HAP-1 (cell line): Measurements from ENCODE around the gene TMEM108.

Experiments used
- DNase-seq, 2 experiments: peaks; one replicate each; pipeline ENCODE4 v3.0.0-alpha.2; 2016 to 2020; ENCODE audit warnings: low spot score in 2 of 2
- H3K27me3 ChIP-seq: fragments of 250-450 bp; sonication (Bioruptor Pico); 2 replicates; pipeline ENCODE4 v1.5.1; 2020; ENCODE audit warnings: low read depth, mild to moderate bottlenecking, moderate library complexity
- H3K36me3 ChIP-seq: fragments of 250-450 bp; sonication (Bioruptor Pico); replicated peaks from 2 replicates; pipeline ENCODE4 v1.5.1; 2020; ENCODE audit warnings: mild to moderate bottlenecking
- H3K4me1 ChIP-seq: fragments of 250-450 bp; sonication (Bioruptor Pico); 2 replicates; pipeline ENCODE4 v1.5.1; 2020; ENCODE audit warnings: mild to moderate bottlenecking
- H3K4me3 ChIP-seq: fragments of 250-450 bp; sonication (Bioruptor Pico); 2 replicates; pipeline ENCODE4 v1.5.1; 2020; ENCODE audit warnings: mild to moderate bottlenecking, moderate library complexity
- H3K9me3 ChIP-seq: fragments of 250-450 bp; sonication (Bioruptor Pico); 2 replicates; pipeline ENCODE4 v1.5.1; 2020; ENCODE audit warnings: mild to moderate bottlenecking, moderate library complexity
- in situ Hi-C: fragments of 300-500 bp; cut with MboI; formaldehyde crosslinking; loops from 3 replicates; pipeline ENCODE4 v1.14.3; 2020; ENCODE audit warnings: low sequenced_read_pairs, inconsistent platforms, mixed read lengths

Gene TMEM108

DNA sequence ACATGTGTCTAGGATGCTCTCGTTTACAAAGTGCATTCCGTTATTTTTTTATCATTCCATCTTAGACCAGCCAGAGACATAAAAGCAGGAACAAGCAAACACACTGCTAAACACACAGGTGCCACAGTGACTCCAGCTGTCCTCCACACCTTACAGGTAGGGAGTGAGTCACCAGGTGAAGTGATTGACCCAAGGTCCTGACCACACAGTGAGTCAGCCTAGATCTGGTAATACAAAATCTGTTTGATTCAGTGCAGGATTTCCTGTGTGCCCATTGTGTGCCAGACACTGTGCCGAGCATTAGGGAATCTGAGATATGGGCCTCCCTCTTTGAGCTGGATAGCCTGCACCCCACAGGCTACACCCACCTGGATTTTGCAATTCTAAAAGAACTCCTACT, 345.0 kb downstream of the TMEM108 start:
- Histone ChIP-seq H3K9me3 (no peaks in the 10 kb centered on the region), H3K36me3 (no peaks in the 10 kb centered on the region), H3K4me1 (no peaks in the 10 kb centered on the region), H3K27me3 (0 out of 2 replicates have a peak, but pooled peaks cover 2% of the 10 kb centered on the region), H3K4me3 (no peak overlapping the region)
- DNase-seq: no peak
- in situ Hi-C loops: loop anchor here (5.0 kb wide), 2 partner anchors 341 to 656 kb away; no protein-coding TSS in a partner anchor

DNA sequence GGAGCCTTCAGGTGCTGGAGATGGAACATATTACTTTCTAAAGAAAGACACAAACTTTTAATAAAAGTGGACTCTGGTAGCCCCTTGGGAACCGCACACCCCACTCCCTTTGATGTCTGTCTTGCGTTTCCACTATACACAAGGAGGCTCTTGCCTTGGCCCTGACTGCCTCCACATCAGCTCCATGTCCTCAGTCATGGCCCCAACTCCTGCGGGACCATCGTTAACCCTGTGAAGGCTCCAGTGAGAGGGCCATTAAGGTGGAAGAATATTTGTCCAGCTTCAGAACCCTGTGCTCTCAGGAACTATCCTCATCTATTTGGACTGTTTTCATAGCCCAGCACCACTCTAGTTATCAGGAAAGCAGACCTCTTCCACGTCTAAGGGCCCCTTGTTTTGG, 345.6 kb downstream of the TMEM108 start:
- H3K4me3 ChIP-seq: no peak overlapping the region
- H3K4me1 ChIP-seq: no peaks in the 10 kb centered on the region
- H3K27me3 ChIP-seq: 0 out of 2 replicates have a peak, but pooled peaks cover 2% of the 10 kb centered on the region
- in situ Hi-C loops: loop anchor here (5.0 kb wide), 2 partner anchors 341 to 656 kb away; no protein-coding TSS in a partner anchor
- H3K9me3 ChIP-seq: no peaks in the 10 kb centered on the region
- no peak for DNase-seq
- no peaks in the 10 kb centered on the region for H3K36me3 ChIP-seq

GRCh38 chr3:133384331-133385027, 346.3 kb downstream of the TMEM108 start:
- no peaks in the 10 kb centered on the region for H3K36me3 ChIP-seq
- no peak overlapping the region for H3K4me3 ChIP-seq
- in situ Hi-C loops: loop anchor here (5.0 kb wide), 2 partner anchors 342 to 657 kb away; no protein-coding TSS in a partner anchor
- 0 out of 2 replicates have a peak, but pooled peaks cover 2% of the 10 kb centered on the region for H3K27me3 ChIP-seq
- no peaks in the 10 kb centered on the region for H3K4me1 ChIP-seq
- DNase-seq: peak; percentile 55 to 80
- no peaks in the 10 kb centered on the region for H3K9me3 ChIP-seq

GRCh38 chr3:133386876-133387275, 348.7 kb downstream of the TMEM108 start:
- Histone ChIP-seq H3K27me3 (0 out of 2 replicates have a peak, but pooled peaks cover 2% of the 10 kb centered on the region), H3K4me3 (no peak overlapping the region), H3K4me1 (no peaks in the 10 kb centered on the region), H3K9me3 (no peaks in the 10 kb centered on the region), H3K36me3 (no peaks in the 10 kb centered on the region)
- in situ Hi-C loops: no loop called here
- DNase-seq: no peak

DNA sequence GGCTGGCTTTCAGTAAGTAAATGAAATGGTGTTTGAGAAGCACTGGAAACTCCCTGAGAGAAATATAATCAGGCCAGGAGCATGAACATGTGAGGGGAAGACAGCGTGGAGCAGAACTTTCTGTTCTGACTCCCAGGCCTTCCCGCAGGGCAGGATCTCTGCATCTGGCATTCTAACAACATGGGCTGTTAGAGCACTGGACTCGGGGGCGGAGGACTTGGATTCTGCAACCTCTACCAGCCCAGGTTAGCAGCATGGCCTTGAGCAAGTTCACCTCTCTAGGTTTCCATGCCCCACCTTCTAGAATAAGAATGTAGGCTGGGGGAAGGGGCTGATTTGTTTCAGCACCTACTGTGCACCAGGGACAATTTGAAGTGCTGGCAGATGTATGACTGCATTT, 349.1 kb downstream of the TMEM108 start:
- no peaks in the 10 kb centered on the region for H3K9me3 ChIP-seq
- in situ Hi-C loops: no loop called here
- H3K4me3 ChIP-seq: no peak overlapping the region
- no peak for DNase-seq
- 0 out of 2 replicates have a peak, but pooled peaks cover 2% of the 10 kb centered on the region for H3K27me3 ChIP-seq
- no peaks in the 10 kb centered on the region for H3K36me3 ChIP-seq
- H3K4me1 ChIP-seq: no peaks in the 10 kb centered on the region

DNA sequence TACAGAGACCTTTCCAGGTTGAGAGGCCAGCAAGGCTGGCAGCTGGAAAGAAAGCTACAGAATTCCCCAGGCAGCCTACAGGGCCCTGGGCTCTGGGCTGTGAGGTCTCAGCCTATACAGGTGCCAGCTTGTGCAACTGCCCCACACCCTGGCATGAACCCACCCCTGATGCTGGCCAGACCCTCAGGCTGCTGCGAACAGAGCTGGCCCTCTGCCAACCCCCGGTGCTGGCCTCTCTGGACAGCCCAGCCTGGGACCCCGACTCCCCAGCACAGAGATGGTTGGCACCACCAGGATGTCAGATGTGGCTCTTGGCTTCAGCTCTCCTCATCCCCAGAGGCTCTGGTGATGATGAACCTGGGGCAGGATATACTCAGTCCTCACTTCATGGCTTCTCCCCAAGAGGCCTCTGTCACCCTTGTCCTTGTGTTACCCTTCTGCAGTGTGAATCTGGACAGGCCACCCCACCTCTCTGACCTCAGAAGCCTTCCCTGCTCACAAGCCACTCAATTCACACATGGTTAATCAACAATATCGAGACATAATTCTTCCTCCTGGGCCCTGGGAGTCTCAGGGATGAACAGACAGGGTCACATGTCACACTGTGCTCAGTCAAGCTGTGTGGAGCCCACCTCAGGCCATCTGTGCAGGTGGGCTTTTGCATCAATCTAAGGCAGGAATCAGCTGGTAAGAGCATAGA, 350.7 kb downstream of the TMEM108 start:
- Histone ChIP-seq H3K27me3 (no peaks in the 10 kb centered on the region), H3K4me1 (no peaks in the 10 kb centered on the region), H3K4me3 (no peak overlapping the region), H3K36me3 (no peaks in the 10 kb centered on the region), H3K9me3 (no peaks in the 10 kb centered on the region)
- no peak for DNase-seq
- in situ Hi-C loops: no loop called here

- in situ Hi-C loops: no loop called here
- Histone ChIP-seq H3K9me3 (no peaks in the 10 kb centered on the region), H3K4me1 (no peaks in the 10 kb centered on the region), H3K4me3 (no peak overlapping the region), H3K27me3 (peaks cover 6% of the 10 kb centered on the region), H3K36me3 (no peaks in the 10 kb centered on the region)
- no peak for DNase-seq
These were observed 352.5 kb downstream of the TMEM108 start for GRCh38 chr3:133390715-133391114.

DNA sequence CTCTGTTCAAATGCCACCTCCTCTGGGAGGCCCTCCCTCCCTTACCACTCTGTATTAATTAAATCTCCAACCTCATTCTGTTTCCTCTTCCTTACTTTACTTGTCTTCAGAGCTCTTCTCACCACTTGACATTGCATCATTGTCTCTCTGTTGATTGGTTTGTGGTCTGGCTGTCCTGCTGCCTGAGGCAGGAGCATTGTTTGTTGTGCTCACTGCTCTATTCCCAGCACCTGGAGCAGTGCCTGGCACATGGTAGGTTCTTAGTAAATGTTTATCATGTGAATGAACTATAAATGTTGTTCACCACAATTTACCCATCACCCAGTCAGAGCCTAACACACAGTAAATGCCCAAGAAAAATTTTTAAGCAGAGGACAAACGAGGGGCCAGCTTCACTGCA, 355.0 kb downstream of the TMEM108 start:
- Histone ChIP-seq H3K4me1 (no peaks in the 10 kb centered on the region), H3K27me3 (peaks cover 14% of the 10 kb centered on the region), H3K4me3 (no peak overlapping the region), H3K9me3 (no peaks in the 10 kb centered on the region), H3K36me3 (no peaks in the 10 kb centered on the region)
- in situ Hi-C loops: no loop called here
- no peak for DNase-seq

- Histone ChIP-seq H3K27me3 (peaks cover 14% of the 10 kb centered on the region), H3K4me1 (no peaks in the 10 kb centered on the region), H3K36me3 (no peaks in the 10 kb centered on the region), H3K9me3 (no peaks in the 10 kb centered on the region), H3K4me3 (no peak overlapping the region)
- DNase-seq: no peak
- in situ Hi-C loops: no loop called here
These were observed 355.7 kb downstream of the TMEM108 start for GRCh38 chr3:133393691-133394474.

DNA sequence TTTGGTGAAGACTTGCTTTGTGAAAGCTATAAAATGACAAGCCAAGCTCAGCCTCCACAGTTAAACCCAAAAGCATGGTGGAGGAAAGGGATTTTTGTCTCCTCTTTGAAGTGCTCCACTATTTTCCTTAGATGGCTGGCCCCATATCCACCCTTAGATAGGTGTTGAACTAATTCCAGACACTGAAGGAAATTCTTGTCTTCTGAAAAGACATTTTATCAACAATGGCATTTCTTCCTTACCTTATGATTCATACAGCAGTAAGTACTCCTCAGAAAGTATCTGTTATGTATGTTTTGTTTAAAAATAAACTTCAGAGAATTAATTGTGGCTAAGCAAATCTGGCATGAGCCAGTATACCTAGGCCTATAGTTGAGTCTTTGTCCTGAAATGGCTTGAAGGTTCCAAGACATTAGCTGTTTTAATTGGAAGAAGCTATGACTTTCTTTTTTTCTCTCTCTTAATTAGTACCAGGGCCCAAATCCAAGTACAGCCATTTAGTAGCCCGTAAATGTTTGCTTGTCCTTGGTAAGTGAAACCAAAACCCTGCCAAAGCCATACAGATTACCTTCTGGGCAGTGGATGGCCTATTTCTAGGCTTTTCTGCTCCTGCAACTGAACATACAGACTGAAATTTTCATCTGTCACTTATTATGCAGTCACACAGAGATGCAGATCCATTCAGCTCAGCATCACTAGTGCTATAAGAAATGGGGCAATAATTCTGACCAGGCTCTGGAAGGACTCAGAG, 356.5 kb downstream of the TMEM108 start:
- Histone ChIP-seq H3K36me3 (no peaks in the 10 kb centered on the region), H3K4me1 (no peaks in the 10 kb centered on the region), H3K27me3 (peaks cover 14% of the 10 kb centered on the region), H3K9me3 (no peaks in the 10 kb centered on the region), H3K4me3 (no peak overlapping the region)
- in situ Hi-C loops: no loop called here
- DNase-seq: no peak

DNA sequence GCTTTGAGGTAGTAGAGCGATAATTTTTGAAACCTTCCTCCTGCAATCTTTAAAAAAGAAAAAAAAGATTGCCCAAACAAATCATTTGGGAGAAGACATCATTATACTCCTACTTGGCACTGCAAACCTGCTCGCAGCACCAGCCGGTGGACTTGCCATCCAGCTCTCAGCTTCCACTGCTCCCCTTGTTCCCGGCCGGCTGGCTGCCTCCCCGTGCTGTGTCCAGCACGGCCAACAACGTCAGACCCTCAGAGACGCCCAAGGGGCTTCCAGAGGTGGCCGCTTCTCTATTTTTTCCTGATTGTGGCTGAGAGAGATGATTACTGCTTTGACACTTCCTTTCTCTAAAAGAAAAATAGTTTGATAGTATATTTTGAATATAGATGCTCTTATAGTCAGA, 358.7 kb downstream of the TMEM108 start:
- in situ Hi-C loops: no loop called here
- Histone ChIP-seq H3K4me1 (no peaks in the 10 kb centered on the region), H3K9me3 (no peaks in the 10 kb centered on the region), H3K27me3 (peaks cover 14% of the 10 kb centered on the region), H3K4me3 (no peak overlapping the region), H3K36me3 (no peaks in the 10 kb centered on the region)
- DNase-seq: no peak

DNA sequence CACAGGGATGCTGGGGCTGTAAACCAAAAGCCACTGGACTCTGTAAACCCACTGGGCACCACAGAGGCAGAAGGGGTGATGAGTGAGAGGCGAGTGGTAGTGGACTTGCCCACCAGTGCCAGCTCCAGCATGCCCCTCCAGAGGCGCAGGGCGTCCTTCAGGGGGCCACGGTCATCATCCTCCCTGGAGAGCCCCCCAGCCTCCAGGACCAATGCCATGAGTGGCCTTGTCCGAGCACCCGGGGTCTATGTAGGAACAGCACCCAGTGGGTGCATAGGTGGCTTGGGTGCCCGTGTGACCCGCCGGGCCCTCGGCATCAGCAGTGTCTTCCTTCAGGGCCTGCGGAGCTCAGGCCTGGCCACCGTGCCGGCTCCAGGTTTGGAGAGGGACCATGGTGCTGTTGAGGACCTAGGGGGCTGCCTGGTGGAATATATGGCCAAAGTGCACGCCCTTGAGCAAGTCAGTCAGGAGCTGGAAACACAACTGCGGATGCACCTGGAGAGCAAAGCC, 361.9 kb downstream of the TMEM108 start, which contains the start of gene BFSP2:
TSS of gene BFSP2 (plus strand) at position 51 of the 510 bp plus-strand sequence. CDS start at position 79, 28 bp downstream.
- no peak within 1 kb of the TSS for H3K4me3 ChIP-seq
- DNase-seq: no peak
- in situ Hi-C loops: no loop called here
- H3K4me1 ChIP-seq: no peaks in the 10 kb centered on the region
- H3K9me3 ChIP-seq: no peaks in the 10 kb centered on the region
- peaks cover 11% of the 10 kb centered on the region; the same call in 1 of the 2 replicates for H3K27me3 ChIP-seq
- H3K36me3 ChIP-seq: no peaks in the 10 kb centered on the region
